GM10248 (cell line): ENCODE measurements around the gene CLDN7.

Experiments
- CTCF ChIA-PET: fragments of 300-600 bp; sonication (Branson Sonifier 250); formaldehyde crosslinking; extraction: SDS; loops from one replicate; lab custom pipeline; 2021; ENCODE audit warnings: antibody characterized with exemption; lab: Yijun Ruan, JAX
- POLR2A ChIA-PET: fragments of 350-650 bp; sonication (Branson Sonifier 250); formaldehyde crosslinking; extraction: SDS; loops from one replicate; lab custom pipeline; 2020; ENCODE audit warnings: antibody characterized with exemption; lab: Yijun Ruan, JAX
- DNase-seq: peaks from one replicate; pipeline ENCODE4 v3.0.0; 2012; ENCODE audit errors: extremely low spot score
- CTCF ChIP-seq: IDR thresholded peaks from 2 replicates; pipeline ENCODE4 v1.5.1; 2012; ENCODE audit warnings: mild to moderate bottlenecking, low read depth; ENCODE audit errors: extremely low read depth, missing control alignments, control extremely low read depth

The CLDN7 gene

GRCh38 chr17:7217113-7217987 lies 44.9 kb downstream of the CLDN7 start:
- CTCF ChIA-PET, result interaction anchor here (1.2 kb wide), 1 partner anchor 79 kb away, joined by 6 read pairs; no protein-coding TSS in a partner anchor

GRCh38 chr17:7216242-7217112 lies 45.8 kb downstream of the CLDN7 start:
- ChIA-PET CTCF (no interaction called here), POLR2A (no interaction called here)
- DNase-seq, result no peak
- no peak for TF ChIP-seq CTCF

More at GRCh38 chr17:7217113-7217987, 44.9 kb downstream of the CLDN7 start:
- DNase-seq, result no peak
- POLR2A ChIA-PET, result no interaction called here
- TF ChIP-seq CTCF, result no peak

GRCh38 chr17:7215652-7216180 lies 46.6 kb downstream of the CLDN7 start:
- ChIA-PET CTCF (no interaction called here), POLR2A (interaction anchor here (0.6 kb wide), 1 partner anchor 1224 kb away, joined by 5 read pairs; no protein-coding TSS in a partner anchor)
- no peak for TF ChIP-seq CTCF
- DNase-seq, result no peak

GRCh38 chr17:7215136-7215638 lies 47.1 kb downstream of the CLDN7 start:
- CTCF ChIA-PET, result interaction anchor here (1.0 kb wide), 1 partner anchor 82 kb away, joined by 3 read pairs; no protein-coding TSS in a partner anchor
- no peak for DNase-seq
- TF ChIP-seq CTCF, result no peak
- POLR2A ChIA-PET, result interaction anchor here (0.6 to 1.6 kb wide), 3 partner anchors 169 to 1224 kb away, joined by 3 to 5 read pairs (median 3); no protein-coding TSS in a partner anchor

- peak; percentile 32 for TF ChIP-seq CTCF
- DNase-seq, result peak; percentile 97
- ChIA-PET CTCF (interaction anchor here (0.8 to 1.5 kb wide), 4 partner anchors 37 to 179 kb away, joined by 3 read pairs; partner anchors contain the start of gene SLC16A13), POLR2A (interaction anchor here (0.6 to 1.6 kb wide), 3 partner anchors 28 to 207 kb away, joined by 3 read pairs; no protein-coding TSS in a partner anchor)
Observed at GRCh38 chr17:7214300-7215135, 47.8 kb downstream of the CLDN7 start.
